Renal pelvis (tissue), 12 donors: ENCODE data around the gene PGRMC2. TPM values are rescaled to one million over a fixed set of nuclear protein-coding genes. Genes with fewer than 3 reads are reported as not detected.

Experiments used
- DNase-seq: peaks from one replicate; pipeline ENCODE4 v3.0.0-alpha.2; 2013
- long read RNA-seq, 16 experiments: transcript quantifications; one replicate each; lab custom pipeline, GENCODE V29; 2026
- polyA plus RNA-seq, 3 donors: library from polyadenylated mRNA; unstranded; fragments of 120-200 nt; gene quantifications; one replicate each; pipeline ENCODE4 v1.2.1, GENCODE V29; 2013; ENCODE audit not compliant: insufficient read length in 3 of 3

The PGRMC2 gene
- polyA plus RNA-seq, result 100 to 1,000 TPM; 101 to 117 (median 105) TPM
- long read RNA-seq, donor 1, transcript PGRMC2-208 (3 exons, 3,783 nt), result major isoform, 79 of 83 reads
- long read RNA-seq, donor 1, partial matches to known transcripts, result 0 of 83 reads
- long read RNA-seq, donor 1, other reads (novel, unspliced or antisense), result 0 of 83 reads
- long read RNA-seq, donor 2, transcript PGRMC2-208 (3 exons, 3,783 nt), result major isoform, 86 of 93 reads
- long read RNA-seq, donor 2, partial matches to known transcripts, result 5 of 93 reads
- long read RNA-seq, donor 2, other reads (novel, unspliced or antisense), result 0 of 93 reads
- long read RNA-seq, donor 3, transcript PGRMC2-208 (3 exons, 3,783 nt), result major isoform, 63 of 67 reads
- long read RNA-seq, donor 3, partial matches to known transcripts, result 0 of 67 reads
- long read RNA-seq, donor 3, other reads (novel, unspliced or antisense), result 0 of 67 reads
- long read RNA-seq, donor 4, transcript PGRMC2-202 (2 exons, 2,858 nt), result minor isoform, 6 of 82 reads
- long read RNA-seq, donor 4, transcript PGRMC2-208 (3 exons, 3,783 nt), result major isoform, 75 of 82 reads
- long read RNA-seq, donor 4, partial matches to known transcripts, result 0 of 82 reads
- long read RNA-seq, donor 4, other reads (novel, unspliced or antisense), result 0 of 82 reads
- long read RNA-seq, donor 5, transcript PGRMC2-208 (3 exons, 3,783 nt), result major isoform, 24 of 26 reads
- long read RNA-seq, donor 5, partial matches to known transcripts, result 0 of 26 reads
- long read RNA-seq, donor 5, other reads (novel, unspliced or antisense), result 0 of 26 reads
- long read RNA-seq, donor 6, transcript PGRMC2-208 (3 exons, 3,783 nt), result major isoform, 114 of 140 reads
- long read RNA-seq, donor 6, transcript PGRMC2-202 (2 exons, 2,858 nt), result minor isoform, 9 of 140 reads
- long read RNA-seq, donor 6, partial matches to known transcripts, result 17 of 140 reads
- long read RNA-seq, donor 6, other reads (novel, unspliced or antisense), result 0 of 140 reads
- long read RNA-seq, donor 7, transcript PGRMC2-208 (3 exons, 3,783 nt), result major isoform, 61 of 67 reads
- long read RNA-seq, donor 7, transcript PGRMC2-202 (2 exons, 2,858 nt), result minor isoform, 6 of 67 reads
- long read RNA-seq, donor 7, partial matches to known transcripts, result 0 of 67 reads
- long read RNA-seq, donor 7, other reads (novel, unspliced or antisense), result 0 of 67 reads
- long read RNA-seq, donor 8, transcript PGRMC2-208 (3 exons, 3,783 nt), result major isoform, 31 of 34 reads
- long read RNA-seq, donor 8, partial matches to known transcripts, result 0 of 34 reads
- long read RNA-seq, donor 8, other reads (novel, unspliced or antisense), result 0 of 34 reads
- long read RNA-seq, donor 9, transcript PGRMC2-208 (3 exons, 3,783 nt), result major isoform, 82 of 95 reads
- long read RNA-seq, donor 9, partial matches to known transcripts, result 9 of 95 reads
- long read RNA-seq, donor 9, other reads (novel, unspliced or antisense), result 0 of 95 reads
- long read RNA-seq, donor 10, transcript PGRMC2-208 (3 exons, 3,783 nt), result major isoform, 52 of 53 reads
- long read RNA-seq, donor 10, partial matches to known transcripts, result 0 of 53 reads
- long read RNA-seq, donor 10, other reads (novel, unspliced or antisense), result 0 of 53 reads
- long read RNA-seq, donor 11, transcript PGRMC2-208 (3 exons, 3,783 nt), result major isoform, 41 of 44 reads
- long read RNA-seq, donor 11, partial matches to known transcripts, result 0 of 44 reads
- long read RNA-seq, donor 11, other reads (novel, unspliced or antisense), result 0 of 44 reads
- long read RNA-seq, donor 12, transcript PGRMC2-208 (3 exons, 3,783 nt), result major isoform, 126 of 152 reads
- long read RNA-seq, donor 12, transcript PGRMC2-202 (2 exons, 2,858 nt), result minor isoform, 9 of 152 reads
- long read RNA-seq, donor 12, partial matches to known transcripts, result 17 of 152 reads
- long read RNA-seq, donor 12, other reads (novel, unspliced or antisense), result 0 of 152 reads
- long read RNA-seq, donor 13, transcript PGRMC2-208 (3 exons, 3,783 nt), result major isoform, 24 of 28 reads
- long read RNA-seq, donor 13, partial matches to known transcripts, result 0 of 28 reads
- long read RNA-seq, donor 13, other reads (novel, unspliced or antisense), result 0 of 28 reads
- long read RNA-seq, donor 14, transcript PGRMC2-202 (2 exons, 2,858 nt), result minor isoform, 7 of 129 reads
- long read RNA-seq, donor 14, transcript PGRMC2-208 (3 exons, 3,783 nt), result major isoform, 92 of 129 reads
- long read RNA-seq, donor 14, partial matches to known transcripts, result 30 of 129 reads
- long read RNA-seq, donor 14, other reads (novel, unspliced or antisense), result 0 of 129 reads
- long read RNA-seq, donor 15, transcript PGRMC2-208 (3 exons, 3,783 nt), result major isoform, 117 of 131 reads
- long read RNA-seq, donor 15, transcript PGRMC2-202 (2 exons, 2,858 nt), result minor isoform, 5 of 131 reads
- long read RNA-seq, donor 15, partial matches to known transcripts, result 8 of 131 reads
- long read RNA-seq, donor 15, other reads (novel, unspliced or antisense), result 0 of 131 reads
- long read RNA-seq, donor 16, transcript PGRMC2-208 (3 exons, 3,783 nt), result major isoform, 58 of 68 reads
- long read RNA-seq, donor 16, transcript PGRMC2-202 (2 exons, 2,858 nt), result minor isoform, 10 of 68 reads
- long read RNA-seq, donor 16, partial matches to known transcripts, result 0 of 68 reads
- long read RNA-seq, donor 16, other reads (novel, unspliced or antisense), result 0 of 68 reads

GRCh38 chr4:128287141-128287870 lies at the start of gene PGRMC2:
Gene PGRMC2, minus strand, starts transcription at chr4:128287813. Its CDS starts 23 bp downstream, at chr4:128287790.
- DNase-seq, result peak; percentile 36

DNA sequence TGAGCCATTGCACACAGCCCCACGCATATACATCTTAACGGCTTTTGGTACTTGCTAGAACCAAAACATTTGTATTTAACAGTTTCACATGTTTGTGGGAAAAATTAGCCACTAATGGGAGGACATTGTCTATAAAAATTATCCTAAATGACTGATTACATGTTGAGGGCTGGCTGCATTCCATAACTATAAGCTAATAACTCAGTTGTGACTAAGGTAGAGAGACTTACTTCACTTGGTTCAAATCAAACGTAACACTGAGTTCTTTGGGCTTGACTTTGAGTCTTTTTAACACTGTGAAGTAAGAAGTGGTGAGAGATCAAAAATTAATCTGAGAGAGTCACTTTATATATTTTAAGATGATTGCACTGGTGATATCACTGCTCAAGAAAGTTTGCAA lies 47.9 kb upstream of the PGRMC2 start:
- no peak for DNase-seq

DNA sequence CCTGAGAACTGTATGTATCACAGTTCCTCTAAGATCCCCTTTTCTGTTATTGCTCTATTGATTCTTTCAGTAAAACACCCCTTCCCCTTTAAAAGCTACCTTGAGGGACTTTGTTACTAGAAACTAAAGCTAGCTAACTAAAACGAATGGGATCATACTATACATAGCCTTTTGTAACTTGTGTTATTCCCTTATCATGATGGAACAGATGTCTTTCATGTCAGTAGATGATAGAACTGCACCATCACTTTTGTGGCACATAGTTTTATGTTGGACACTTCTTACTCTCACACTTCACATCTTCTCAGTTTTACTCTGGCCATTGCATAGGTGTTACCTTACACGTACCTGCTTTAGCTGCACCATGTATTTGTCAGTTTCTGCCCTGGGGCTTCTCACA lies 46.6 kb upstream of the PGRMC2 start:
- no peak for DNase-seq

GRCh38 chr4:128333309-128334018 lies 45.9 kb upstream of the PGRMC2 start:
- DNase-seq, result no peak

DNA sequence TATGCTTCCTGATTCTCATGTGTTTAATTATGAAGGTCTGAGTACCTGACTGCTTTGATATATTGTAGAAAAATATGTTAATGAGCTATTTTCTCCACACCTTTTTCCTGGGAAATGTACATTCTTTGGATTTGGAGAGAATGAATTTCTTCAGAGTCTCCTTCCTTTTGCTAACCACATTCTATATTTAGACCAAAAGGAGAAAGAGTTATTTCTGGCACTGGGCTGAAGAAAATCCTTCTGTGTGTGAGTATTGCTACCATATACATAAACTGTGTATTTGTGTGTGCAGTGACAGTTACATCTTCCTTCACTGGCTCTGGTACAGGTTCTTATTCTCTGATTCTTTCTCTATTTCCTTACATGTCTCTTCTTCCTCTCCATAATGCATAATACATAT lies 44.5 kb upstream of the PGRMC2 start:
- DNase-seq, result no peak

DNA sequence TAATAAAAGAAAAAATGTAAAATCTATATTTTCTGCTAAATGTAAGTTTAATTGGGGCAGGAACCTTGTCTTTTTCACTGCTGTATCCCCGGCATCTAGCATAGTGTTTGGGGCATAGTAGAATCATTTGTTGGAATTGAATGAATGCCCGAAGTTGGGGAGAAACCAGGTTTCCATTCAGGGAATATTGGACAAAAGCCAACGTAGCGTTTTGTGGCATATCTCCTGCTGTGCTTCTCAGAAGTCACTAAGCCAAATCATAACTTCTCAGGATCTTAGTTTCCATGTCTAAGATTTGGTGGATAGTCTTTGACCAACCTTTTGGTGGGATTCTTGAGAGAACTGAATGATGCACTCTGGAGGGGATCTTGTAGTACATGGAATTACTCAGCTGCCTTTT lies 42.0 kb upstream of the PGRMC2 start:
- DNase-seq, result no peak

DNA sequence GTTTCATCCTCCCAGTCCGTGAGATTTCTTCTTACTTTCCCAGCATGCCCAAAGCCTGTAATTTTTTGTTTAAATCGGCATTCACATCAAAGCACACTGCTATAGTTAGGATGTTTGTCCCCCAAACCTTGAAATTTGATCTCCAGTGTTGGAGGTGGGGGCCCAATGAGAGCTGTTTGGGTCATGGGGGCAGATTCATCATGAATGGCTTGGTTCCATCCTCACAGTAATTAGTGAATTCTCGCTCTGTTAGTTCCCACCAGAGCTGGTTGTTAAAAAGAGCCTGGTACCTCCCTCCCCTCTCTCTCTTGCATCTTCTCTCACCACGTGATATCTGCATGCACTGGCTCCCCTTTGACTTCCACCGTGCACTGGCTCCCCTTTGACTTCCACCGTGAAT lies 40.5 kb upstream of the PGRMC2 start:
- no peak for DNase-seq

GRCh38 chr4:128323401-128323800 lies 35.8 kb upstream of the PGRMC2 start:
- DNase-seq, result no peak

DNA sequence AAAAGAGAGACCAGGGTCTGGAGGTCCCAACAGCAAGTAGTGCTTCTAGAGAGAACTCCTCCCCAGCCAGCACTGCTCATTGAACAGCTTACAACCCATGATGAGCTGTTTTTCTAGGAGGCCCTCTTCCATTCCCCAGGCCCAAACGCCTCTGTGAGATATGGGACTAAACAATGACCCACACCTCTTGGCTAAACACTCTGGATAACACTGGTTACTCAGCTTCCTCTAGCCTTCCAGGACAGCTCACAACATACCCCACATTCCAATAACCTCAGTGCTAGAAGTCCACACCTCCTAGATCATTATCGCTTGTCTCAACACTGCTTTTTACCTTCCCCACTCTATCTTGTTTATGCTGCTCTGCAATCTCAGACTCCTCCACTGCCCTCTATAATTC lies 35.4 kb upstream of the PGRMC2 start:
- DNase-seq, result no peak

DNA sequence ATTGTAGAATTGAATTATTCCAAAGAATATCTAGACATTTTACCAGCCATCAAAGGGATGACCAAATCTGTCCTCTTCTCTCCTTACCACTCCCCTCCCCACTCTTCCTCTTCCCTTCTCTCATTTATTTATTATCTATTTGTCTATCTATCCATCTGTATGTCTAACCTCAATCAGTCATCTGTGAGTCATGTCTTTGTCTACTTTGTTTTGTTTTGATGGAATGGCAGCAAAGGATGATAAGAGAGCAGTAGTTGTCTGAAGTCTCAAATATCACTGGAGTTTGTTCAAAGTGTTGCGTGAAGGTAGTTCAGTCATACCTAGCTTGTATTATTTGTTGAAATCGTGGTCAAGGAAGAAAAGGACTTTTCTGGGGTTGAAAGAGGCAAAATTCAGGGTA lies 34.7 kb upstream of the PGRMC2 start:
- no peak for DNase-seq

- no peak for DNase-seq
These were observed 33.0 kb upstream of the PGRMC2 start for GRCh38 chr4:128320656-128321055.

DNA sequence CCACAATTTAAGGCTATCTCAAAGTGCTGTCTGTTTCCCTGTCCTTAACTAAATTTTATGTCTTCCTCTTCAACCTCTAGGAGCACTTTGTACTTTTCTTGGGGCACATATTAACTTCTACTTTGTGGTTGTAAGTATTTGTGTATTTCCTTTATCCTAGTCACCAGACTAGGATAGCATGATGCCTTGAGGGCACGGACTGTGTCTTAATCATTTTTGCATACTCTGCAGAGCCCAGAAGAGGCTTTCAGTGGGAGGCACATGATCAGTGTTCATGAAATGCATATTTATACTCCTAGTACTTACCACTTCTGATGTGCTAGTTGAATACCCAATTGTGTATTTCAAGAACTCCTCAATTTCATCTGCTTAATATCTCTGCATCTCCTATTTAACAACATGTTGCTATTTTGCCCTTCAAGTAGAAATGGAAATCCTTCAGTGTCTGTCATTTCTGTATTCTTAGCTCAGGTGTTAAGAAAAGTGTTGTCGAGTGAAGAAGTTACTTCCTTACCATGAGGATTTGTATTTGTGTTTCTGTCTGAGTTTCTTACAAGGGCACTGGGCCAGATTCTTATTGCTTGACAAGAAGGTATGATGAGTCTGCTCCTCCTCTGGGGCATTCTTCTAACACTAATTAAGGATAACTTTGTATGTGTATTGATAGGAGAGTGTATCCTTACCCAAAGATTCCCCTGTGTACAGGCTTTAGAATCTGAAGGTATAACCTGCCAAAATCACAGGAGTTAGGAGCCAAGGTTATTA lies 28.3 kb upstream of the PGRMC2 start:
- DNase-seq, result no peak

DNA sequence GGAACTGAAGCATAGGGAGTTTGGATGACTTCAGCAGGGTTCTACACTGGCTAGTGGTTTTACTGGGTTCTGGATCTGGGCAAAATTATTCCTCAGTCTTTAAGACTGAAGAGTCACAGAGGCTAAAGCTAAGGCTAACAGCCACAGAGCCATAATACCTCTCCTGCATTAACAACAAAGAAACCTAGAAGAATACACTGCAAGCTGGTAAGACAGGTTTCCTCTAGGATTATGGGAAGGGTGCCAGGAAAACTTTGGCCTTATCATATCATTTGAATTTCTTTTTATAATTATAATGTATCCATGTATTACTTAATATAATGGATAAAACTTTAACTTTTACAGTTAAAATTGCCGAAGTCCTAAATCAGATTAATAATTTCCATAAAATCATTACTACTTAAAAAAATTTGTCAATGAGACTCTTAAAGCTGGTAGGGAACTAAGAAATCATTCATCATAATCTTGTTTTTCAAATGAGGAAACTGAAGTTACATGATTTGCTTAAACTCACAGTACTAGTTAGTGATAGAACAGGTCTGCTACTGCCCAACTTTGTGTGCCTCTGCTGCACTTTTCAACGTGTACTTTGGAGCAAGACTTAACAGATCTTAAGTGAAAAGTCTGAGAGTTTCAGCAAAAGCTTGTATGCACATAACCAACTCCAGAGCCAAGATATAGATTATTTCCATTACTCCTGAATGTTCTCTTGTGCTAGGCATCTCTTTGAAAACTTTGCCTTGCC lies 24.2 kb upstream of the PGRMC2 start:
- DNase-seq, result no peak

GRCh38 chr4:128310266-128310697 lies 22.7 kb upstream of the PGRMC2 start:
- DNase-seq, result peak; percentile 20

- no peak for DNase-seq
These were observed 22.0 kb upstream of the PGRMC2 start for GRCh38 chr4:128309585-128309984.

- no peak for DNase-seq
These were observed 21.4 kb upstream of the PGRMC2 start for GRCh38 chr4:128308986-128309385.
